CD4-positive, alpha-beta T cell treated with Interleukin-6 for 4 hours (primary cell): ENCODE measurements around the gene HIF3A.

Experiments
- DNase-seq: peaks from one replicate; pipeline ENCODE4 v3.0.0-alpha.2; 2020; ENCODE audit warnings: mixed read lengths

HIF3A gene

DNA sequence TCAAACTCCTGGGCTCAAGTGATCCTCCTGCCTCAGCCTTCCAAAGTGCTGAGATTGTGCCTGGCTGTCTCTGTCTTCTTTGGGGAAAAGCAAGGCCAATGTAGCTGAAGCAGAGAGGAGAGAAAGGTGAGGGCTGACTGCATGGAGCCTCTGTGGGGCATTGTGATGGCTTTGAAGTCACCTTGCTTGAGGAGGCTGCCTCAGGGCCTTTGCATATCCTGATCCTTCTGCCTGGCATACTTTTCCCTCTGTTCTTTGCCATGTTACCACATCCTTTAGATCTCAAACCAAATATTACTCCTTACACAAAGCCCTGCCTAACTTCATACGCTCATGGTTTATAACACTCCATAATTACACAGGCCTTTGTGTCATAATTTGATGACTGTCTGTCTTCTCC, 40.6 kb downstream of the HIF3A start:
- no peak for DNase-seq

DNA sequence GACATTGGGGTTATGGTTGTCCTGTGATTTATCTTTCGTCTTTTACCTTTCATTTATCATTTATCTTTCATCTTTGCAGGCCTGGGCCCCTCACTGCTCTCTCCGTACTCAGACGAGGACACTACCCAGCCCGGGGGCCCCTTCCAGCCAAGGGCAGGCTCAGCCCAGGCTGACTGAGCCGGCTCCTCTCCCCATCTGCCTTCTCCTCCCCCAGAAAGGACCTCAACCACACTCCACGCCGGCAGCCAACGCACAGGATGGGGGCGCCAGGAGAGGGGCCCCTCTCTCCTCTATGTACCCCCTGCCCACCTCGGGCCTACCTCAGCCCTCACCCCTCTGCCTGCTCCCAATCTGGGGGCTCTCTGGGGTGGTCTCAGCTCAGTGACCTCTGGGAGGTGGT, 42.6 kb downstream of the HIF3A start:
- DNase-seq, result no peak

DNA sequence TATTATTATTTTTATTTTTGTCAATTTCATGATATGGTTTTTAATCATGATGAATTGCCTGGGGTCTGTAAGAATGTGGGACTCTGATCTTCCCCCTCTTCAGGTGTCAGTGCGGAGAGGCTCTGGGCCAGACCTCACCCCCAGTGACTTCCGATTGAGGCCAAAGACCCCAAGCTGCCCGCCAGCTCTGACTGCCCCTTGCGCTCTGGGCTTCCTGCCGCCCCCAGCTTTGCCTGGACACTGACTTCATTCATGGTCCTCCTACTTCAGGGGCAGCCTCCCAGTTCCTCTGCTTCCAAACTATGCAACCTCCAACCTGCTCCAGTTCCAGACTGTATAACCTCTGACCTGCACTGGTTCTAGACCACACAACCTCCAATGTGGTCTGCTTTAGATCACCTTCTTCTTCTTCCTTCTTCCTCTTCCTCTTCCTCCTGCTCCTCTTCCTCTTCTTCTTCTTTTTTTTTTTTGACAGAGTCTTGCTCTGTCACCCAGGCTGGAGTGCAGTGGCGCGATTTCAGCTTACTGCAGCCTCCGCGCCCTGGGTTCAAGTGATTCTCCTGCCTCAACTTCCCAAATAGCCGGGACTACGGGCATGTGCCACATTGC, 43.3 kb downstream of the HIF3A start:
- no peak for DNase-seq

DNA sequence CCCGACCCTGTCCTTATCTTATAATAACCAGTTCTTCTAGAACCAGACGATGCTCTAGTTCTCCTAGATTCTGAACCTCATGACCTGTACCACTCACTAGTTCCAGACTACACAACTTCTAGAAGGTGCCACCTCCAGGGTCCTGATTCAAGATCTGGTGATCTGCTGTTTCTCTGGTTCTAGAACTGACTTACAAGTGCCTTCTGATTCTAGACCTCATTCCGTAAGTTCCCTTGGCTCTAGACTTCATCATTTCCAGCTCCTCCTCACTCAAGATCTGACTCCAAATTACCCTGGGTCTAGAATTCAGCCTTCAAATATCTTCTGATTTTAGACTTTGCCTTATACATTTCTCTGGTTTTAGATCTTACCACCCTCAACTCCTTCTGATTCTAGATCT, 45.1 kb downstream of the HIF3A start:
- no peak for DNase-seq

DNA sequence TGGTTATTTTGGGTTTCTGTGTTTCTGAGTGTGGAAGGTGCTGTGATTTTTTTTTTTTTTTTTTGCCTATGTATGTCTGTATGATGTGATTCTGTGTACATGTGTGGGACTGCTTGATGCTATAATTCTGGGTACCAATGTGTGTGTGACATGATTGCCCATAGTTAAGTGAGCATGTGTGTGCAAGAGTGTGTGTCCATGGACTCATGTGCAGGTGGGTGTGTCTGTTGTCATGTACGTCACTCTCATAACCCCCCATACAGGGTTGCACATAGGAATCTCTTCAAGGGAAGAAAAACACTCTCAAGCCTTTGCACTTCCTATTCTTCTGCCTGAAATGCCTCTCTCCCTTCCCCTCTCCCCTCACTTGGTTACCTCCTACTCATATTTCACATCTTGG, 47.5 kb downstream of the HIF3A start:
- DNase-seq, result no peak

DNA sequence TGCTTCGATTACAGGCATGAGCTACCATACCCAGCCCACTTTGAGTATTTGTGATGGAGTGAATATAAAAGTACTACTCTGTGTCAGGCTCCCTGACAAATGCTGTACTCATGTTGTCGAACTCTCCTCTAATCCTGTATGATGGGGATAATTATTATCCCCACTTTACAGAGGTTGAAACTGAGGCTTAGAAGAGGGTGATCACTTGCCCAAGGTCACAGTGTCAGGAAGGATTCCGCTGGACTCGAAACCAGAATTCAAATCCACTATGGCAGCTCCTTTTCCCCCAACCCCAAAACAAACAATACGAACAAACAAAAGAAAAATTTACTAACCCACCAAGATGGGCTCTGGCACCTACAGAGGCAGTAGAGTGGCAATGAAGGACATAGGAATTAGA, 48.3 kb downstream of the HIF3A start:
- DNase-seq, result no peak

DNA sequence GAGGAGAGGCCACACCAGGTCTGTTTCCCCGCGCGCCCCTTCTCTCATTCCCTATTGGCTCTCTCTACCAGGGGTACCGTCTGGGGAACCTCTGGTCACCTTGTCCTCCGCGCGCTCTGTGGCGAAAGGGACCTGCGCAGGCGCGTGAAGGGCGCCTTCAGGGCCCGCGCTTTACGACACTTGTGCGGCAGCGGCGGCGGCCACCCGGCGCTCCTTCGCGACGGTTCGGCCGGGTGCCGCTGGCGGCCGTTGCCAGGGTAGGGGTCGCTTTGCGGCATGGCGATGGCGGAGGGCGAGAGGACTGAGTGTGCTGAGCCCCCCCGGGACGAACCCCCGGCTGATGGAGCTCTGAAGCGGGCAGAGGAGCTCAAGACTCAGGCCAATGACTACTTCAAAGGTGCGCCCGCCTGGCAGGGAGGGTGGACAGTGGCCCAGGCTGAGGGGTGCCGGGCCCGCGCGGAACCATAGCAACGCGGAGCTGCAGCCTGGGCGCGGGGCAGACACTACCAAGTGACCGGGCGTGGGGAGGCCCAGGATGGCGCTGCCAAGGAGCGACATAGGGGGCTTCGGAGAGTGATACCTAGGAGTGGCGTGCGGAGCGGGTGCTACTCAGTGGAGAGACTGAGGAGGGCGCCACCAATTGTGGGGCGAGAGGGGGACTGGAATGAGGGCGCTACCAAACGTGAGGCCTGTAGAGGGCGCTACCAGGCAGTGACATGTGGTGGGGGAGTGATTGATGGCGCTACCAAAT, 50.2 kb downstream of the HIF3A start, which contains the start of gene PPP5C:
Gene PPP5C, plus strand, starts transcription at position 267 of the 751 bp plus-strand sequence. Its CDS starts 10 bp downstream, at position 277.
- peak; percentile 87 for DNase-seq

DNA sequence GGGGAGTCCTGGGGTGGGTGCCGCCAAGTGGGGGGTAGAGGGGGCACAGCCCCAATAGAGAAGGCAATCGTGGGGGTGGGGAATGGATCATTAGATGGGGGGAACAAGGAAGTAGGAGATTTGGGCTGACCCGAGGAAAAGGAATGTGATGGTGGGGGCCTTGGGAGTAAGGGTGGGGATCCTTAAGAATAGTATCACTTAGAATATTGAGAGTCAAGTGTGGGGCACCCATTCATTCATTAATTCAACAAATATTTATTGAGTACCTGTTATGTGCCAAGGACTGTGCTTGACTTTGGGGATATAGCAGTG, 50.7 kb downstream of the HIF3A start:
- DNase-seq, result no peak

DNA sequence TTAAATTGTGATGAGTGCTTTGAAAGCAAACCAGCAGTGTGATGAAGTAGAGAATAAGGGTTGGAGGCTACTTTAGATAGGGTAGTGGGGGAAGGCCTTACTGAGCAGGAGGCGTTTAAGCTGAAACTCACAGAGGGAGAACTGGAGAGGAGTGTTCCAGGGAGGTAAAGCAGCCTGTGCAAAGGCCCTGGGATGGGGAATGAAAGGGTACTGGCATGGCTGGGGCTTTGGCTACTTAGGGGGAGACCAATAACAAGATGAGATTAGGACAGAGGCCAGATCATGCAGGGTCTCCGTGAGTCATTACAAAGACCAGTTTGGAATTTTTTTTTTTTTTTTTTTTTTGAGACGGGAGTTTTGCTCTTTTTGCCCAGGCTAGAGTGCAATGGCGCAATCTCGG, 51.1 kb downstream of the HIF3A start:
- DNase-seq, result no peak

DNA sequence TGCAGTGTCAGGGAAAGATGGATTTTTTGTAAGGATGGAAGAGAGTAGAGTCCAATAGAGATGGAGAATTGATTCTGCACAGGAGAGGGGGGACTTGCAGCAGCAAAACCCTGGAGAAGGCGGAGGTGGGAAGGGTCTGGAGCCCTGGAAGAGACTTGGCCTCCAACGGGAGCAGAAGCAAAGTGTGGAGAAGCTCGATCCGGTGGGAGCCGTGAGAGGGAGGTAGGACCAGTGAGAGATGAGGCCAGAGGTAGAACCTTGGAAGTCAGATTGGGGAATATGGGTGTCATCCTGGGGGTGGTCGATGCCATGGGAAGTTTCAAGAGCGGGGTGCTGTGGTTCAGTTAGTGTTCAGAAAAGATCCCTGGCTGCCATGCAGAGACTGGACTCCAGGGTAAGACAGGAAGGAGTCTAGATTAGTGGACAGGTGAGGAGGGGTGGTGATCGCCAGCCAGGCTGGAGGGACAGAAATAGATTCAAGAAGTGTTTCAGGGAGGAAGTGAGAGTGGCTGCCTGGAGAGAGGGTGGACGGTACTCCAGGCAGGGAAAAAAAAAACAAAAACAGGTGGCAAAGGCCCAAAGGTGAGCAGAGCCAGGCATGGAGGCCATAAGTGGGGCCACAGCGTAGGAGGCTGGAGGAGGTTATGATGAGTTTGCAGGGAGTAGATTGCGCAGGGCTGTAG, 52.6 kb downstream of the HIF3A start:
- DNase-seq, result no peak

DNA sequence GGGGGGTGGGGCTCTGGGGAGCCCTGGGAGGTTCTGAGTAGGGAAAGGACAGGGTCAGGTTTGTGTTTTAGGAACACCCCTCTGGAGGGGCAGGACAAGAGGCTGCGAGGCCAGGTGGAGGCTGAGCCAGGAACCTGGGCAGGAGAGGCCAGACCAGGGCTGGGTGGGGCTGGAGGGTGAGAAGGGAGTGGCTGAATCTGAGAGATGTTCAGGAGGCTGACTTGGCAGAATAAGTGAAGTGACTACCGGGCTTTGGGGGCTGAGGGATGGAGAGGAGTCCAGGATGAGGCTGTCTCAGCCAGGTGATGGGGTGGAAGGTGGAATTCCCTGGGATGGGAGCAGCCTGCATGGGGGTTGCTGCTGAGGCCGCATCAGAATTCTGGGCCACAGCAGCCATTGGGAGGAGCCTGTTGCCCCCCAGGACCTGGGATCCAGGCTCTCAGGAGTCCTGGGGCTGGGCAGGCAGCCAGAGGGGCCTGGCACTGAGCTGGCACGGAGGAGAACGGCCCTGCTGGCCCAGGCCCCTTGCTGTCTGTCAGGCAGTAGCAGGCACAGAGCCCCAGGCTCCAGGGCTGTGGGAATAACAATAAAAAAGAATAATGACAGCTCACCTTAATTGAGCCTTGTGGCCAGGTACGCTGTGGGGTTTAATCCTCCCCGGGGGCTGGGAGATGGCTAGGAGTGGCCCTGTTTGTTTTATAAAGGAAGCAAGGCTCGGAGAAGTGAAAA, 53.4 kb downstream of the HIF3A start:
- no peak for DNase-seq

DNA sequence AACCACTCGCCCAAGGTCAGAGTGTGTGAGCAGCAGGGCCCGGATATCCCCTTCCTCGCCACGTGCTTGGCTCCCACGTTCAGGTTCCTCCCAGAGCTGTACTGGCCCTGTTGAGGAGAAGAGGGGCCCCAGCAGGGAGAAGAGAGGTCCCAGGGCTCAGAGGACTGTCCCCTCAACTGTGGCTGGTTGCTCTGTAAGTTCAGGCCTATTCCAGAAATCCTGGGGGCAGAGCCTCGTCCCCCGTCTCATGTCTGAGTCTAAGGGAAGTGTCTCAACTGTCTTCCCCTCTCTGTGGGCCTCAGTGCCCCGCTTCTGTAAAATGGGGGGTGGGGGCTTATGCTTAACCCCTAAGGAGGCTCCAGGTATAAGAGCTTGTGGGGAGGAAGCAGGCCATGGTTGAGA, 53.9 kb downstream of the HIF3A start:
- peak; percentile 31 for DNase-seq

DNA sequence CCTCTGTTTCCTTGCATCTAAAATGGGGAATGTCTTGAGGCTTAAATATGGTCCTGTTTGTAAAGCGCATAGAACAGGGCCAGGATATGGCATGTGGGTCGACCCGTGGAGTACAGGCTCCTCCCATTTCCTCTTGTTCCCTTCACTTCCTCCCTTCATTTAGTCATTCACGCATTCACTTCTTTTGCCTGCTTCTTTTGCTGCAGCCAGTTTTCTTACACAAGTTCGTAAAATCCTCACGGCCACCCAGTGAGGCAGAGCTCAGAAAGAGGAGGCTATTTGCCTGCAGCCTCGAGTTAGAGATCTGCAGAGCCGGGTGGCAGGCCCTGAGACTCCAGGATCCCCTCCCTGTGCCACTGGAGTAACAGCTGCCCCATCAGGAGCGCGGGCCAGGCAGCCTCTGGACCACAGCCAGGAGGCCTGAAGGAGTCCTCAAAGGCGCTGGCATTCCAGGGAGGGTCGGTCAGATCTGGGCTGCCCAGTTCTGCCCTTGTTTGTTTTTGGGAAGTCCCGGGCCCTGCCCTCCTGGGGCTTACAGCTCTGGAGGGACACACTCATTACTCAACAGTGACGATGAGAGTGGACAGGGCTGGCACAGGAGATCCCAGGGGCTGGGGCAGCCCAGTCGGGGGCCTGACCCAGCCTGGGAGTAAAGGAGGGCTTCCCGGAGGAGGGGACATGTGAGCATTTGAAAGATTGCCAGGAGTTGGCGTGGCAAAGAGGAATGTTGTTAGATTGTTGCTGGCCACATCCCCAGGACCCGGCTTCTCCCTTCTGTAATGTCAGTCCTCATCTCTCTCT, 54.6 kb downstream of the HIF3A start:
- DNase-seq, result peak; percentile 55

DNA sequence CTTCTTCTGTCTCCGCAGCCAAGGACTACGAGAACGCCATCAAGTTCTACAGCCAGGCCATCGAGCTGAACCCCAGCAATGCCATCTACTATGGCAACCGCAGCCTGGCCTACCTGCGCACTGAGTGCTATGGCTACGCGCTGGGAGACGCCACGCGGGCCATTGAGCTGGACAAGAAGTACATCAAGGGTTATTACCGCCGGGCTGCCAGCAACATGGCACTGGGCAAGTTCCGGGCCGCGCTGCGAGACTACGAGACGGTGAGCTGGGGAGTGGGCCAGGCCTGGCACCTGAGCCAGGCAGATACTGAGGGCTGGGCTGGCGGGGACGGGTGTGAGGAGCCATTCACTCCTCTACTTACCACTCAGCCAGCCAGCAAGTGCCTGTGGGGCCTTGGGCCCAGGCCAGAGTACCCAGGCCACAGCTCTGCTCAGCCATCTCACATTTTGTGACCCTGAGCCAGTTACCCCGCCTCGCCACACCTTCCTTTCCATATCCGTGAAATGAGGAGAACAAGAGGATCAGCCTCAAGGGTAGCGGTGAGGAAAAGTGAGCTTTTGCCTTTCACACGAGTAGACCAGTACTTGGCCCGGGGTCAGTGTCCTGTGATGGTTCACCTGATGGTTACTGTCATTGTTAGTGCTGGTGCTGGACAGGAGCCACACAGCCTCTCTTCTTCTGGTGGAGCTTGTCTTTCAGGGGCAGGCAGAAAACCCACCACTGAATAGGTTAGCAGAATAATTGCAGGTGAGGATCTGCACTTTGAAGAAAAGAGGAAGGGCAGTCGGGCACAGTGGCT, 57.1 kb downstream of the HIF3A start:
- no peak for DNase-seq

DNA sequence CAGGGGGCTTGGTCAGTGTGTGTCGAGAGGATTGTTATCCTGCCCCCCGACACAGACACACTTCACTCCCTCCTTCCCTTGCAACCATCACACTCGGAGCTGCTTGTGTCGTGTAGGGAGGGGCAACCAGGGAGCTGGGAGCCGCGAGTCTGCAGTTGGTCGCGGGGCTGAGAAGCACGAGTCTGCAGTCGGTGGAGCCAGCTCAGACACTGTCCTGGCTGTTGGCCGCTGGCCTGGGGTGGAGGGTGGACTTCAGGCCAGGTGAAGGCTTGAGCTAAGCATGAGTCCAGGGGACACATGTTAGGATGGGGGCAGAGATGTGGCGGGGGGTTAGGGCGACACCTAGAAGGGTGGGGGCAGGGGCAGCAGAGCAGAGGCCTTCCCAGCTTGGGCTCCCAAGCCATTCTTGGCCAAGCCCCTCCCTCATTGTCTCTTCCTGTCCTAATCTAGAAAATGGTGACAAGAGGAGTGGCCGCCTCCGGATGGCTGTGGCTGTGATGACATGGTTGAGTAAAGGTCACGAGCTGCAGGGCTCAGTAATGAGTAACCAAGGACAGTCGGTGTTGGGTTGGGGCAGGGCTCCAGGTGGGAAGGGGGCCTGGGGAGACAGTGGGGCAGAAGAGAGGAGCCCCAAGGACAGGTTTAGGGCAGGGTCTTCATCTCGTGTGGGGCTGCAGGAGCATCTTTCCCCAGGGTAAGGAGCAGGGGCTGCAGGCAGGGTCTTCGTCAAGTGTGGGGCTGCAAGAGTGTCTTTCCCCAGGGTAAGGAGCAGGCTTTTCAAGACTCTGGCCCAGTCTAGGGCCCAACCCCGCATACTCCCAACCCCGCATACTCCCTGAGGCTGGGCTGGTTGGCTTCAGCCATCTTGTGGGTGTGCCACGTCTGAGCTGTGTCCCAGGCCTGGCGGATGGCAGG, 58.6 kb downstream of the HIF3A start:
- DNase-seq, result no peak

DNA sequence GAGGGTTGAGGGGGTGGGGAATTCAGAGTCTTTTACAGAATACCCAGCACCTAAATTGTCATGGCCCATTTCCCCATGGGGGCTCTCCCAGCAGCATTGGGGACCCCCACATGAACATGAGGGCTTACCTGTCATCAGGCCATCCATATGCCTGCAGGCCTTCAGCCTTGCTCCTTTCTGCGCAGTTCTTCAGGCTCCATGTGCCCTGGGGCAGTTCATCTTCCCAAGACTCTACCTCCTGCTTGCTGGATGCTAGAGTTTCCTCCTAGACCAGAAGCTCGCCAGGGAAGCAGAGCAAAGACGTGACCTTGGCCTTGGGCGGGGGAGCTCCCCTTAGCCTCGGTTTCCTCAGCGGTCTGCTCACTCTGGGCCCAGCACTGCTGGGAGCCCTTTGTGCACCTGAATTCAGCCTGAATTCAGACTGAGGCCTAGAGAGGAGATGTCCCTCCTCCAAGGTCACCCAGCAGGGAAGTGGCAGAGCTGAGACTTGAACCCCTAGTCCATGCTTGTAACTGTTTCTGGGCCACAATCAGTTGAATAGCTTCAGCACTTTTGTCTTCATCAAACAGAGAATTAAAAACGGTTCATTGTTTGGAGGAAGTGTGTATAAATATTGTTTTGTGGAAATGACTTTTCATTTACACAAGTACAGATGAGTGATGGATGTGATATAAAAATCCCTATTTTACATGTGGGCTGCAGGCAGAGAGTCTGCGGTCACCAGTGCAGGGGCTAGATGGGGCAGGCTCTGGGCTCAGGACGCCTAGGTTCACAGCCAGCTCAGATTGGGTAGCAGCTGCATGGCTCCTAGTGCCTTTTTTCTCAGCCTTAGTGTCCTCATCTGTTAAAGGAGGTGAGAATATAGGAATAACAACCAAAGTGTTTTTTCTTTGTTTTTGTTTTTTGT, 59.6 kb downstream of the HIF3A start:
- DNase-seq, result no peak

DNA sequence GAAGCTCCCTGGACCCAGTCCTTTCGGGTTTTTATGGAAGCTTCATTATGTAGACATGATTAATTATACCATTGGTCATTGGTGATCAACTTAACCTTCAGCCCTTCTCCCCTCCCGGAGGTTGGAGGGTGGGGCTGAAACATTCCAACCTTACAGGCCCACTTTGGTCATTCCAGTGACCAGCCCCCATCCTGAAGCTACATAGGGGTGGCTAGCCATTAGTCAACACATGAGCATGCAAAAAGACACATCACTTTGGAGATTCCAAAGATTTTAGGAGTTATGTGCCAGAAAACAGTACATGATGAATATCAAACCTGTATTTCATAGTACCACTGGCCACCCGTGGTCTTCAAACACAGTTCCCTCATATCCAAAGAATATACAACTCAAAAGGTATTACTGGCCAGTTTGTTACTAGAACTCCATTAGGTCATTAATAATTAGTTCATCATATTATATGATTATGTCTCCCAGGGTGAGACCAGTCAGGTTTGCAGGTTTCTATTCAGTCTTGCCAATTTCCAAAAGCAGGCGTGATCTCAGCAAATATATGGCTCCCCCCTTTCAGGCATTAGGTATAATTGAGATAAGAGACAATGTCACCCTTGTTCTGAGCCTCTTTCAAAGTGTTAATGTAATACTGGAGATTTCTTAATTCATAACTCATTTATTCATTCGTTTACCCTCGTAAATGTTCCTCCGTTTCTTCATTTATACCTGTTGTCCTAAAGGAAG, 61.2 kb downstream of the HIF3A start:
- no peak for DNase-seq

DNA sequence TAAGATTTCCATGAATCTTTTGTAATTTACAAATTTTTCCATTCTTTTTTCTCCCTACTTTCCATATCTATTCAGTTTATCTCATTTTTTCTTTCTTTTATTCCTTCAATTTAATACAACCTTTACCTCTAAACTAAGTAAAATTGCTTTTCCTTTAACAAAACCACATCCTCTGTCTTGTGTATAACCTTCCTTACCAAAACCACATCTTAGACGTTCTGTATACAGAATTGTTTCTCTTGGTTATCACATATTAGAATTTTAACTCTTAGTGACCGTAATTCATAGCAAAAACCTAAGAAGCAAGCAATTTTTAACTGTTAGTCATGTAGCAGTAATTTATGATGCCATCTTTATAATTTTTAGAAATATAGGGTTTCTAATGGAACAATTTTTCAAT, 65.1 kb downstream of the HIF3A start:
- no peak for DNase-seq

DNA sequence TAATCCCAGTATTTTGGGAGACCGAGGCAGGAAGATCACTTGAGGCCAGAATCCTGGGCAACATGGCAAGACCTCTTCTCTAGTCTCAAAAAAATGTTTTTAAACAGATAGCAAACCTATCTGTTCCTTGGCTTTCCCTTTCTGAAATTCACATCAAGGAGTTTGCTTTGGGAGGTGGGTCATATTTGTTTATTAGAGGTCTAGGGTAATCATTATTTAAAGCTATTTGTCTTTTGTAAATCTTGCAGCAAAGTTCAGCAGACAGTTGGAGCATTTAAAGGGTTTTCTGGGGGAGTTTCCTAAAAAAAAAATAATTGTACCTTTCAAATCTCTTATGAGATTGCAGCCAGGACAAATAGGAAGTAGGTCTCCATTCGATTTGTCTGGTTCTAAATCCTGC, 67.5 kb downstream of the HIF3A start:
- no peak for DNase-seq
